A673 (cell line): ENCODE measurements around the gene MAPKAPK2. TPM values are rescaled to one million over a fixed set of nuclear protein-coding genes. Genes with fewer than 3 reads are reported as not detected.

Source experiments
- BruUV-seq: library from RNA; stranded (reverse); fragments of 400-500 nt; replicated peaks from 2 replicates; lab custom pipeline; 2021; lab: Mats Ljungman, UMichigan
- CTCF ChIA-PET: fragments of 300-600 bp; sonication (Branson Sonifier 250); formaldehyde crosslinking; loops from one replicate; lab custom pipeline; 2022; ENCODE audit warnings: antibody characterized with exemption; lab: Charles Lee
- POLR2A ChIA-PET: fragments of 300-600 bp; sonication (Branson Sonifier 250); formaldehyde crosslinking; loops from one replicate; lab custom pipeline; 2022; ENCODE audit warnings: antibody characterized with exemption; ENCODE audit not compliant: low non-redundant PET; lab: Charles Lee
- DNase-seq: peaks from one replicate; pipeline ENCODE4 v3.0.0-alpha.2; 2015; ENCODE audit warnings: low spot score
- H3K27ac ChIP-seq: fragments of 200-600 bp; sonication (generic); 2 replicates; pipeline ENCODE4 v1.5.1; 2016; ENCODE audit warnings: mixed run types, low read depth, mild to moderate bottlenecking, mixed read lengths, antibody characterized with exemption, low read length; ENCODE audit not compliant: poor library complexity, severe bottlenecking
- H3K27me3 ChIP-seq: fragments of 200-600 bp; sonication (generic); replicated peaks from 2 replicates; pipeline ENCODE4 v1.6.1; 2017; ENCODE audit warnings: mixed run types, low read depth, mild to moderate bottlenecking, mixed read lengths, antibody characterized with exemption, low read length; ENCODE audit not compliant: insufficient read depth, poor library complexity
- H3K36me3 ChIP-seq: fragments of 200-600 bp; sonication (generic); 2 replicates; pipeline ENCODE4 v1.6.1; 2016; ENCODE audit warnings: mixed run types, mild to moderate bottlenecking, mixed read lengths, antibody characterized with exemption, low read length; ENCODE audit not compliant: insufficient read depth, poor library complexity, severe bottlenecking
- H3K4me1 ChIP-seq: fragments of 200-600 bp; sonication (generic); 2 replicates; pipeline ENCODE4 v1.6.1; 2017; ENCODE audit warnings: mixed run types, mild to moderate bottlenecking, mixed read lengths, antibody characterized with exemption, low read length; ENCODE audit not compliant: insufficient read depth, poor library complexity, severe bottlenecking
- H3K4me3 ChIP-seq: fragments of 200-600 bp; sonication (generic); 2 replicates; pipeline ENCODE4 v1.5.1; 2016; ENCODE audit warnings: low read depth, mixed run types, mild to moderate bottlenecking, mixed read lengths, low read length; ENCODE audit not compliant: poor library complexity, severe bottlenecking
- H3K9me3 ChIP-seq: fragments of 200-600 bp; sonication (generic); 2 replicates; pipeline ENCODE4 v1.6.1; 2016; ENCODE audit warnings: mixed run types, low read depth, mild to moderate bottlenecking, mixed read lengths, antibody characterized with exemption, low read length; ENCODE audit not compliant: poor library complexity, severe bottlenecking
- EZH2 ChIP-seq: fragments of 200-600 bp; sonication (generic); IDR thresholded peaks from 2 replicates; pipeline ENCODE4 v1.6.1; 2017; ENCODE audit warnings: borderline replicate concordance, low read depth, mild to moderate bottlenecking, mixed read lengths, antibody characterized with exemption, low read length; ENCODE audit not compliant: poor library complexity, severe bottlenecking
- intact Hi-C: fragments of 100-400 bp; cut with micrococcal nuclease; formaldehyde crosslinking; loops from one replicate; pipeline ENCODE4 v1.10.0; 2022; ENCODE audit not compliant: unreplicated experiment
- total RNA-seq: library from RNA; stranded (reverse); gene quantifications from 2 replicates; pipeline ENCODE4 v1.2.3, GENCODE V29; 2021
- TF ChIP-seq, protein P1 (sequence below): fragments of 300-800, 200-600 bp; sonication (generic); conservative IDR thresholded peaks from 2 replicates; pipeline ENCODE4 v1.5.1; 2017; ENCODE audit warnings: low read depth, mild to moderate bottlenecking, antibody characterized with exemption, low read length, moderate library complexity, mixed read lengths

Gene MAPKAPK2
- total RNA-seq, 1 experiment from 2014 or later, result 39.2 TPM

DNA sequence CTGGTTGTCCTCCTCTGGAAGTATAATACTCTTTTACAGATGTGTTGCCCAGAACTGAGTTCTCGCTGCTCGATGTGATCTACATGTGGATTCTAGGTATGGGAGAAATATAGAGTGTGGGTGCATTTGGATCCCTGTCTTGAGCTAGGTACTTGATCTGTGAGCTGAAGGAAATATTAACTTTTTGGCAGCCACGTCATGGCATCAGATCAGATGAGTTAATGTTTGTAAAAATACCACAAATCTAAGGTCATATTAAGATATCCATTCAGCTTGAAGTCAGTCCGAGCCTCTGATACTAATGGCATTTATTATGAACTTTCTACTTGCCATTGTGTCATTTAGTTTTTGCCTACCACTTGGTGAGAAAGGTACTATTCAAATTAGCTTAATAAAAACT lies 24.6 kb downstream of the MAPKAPK2 start:
- no peaks in the 10 kb centered on the region for H3K9me3 ChIP-seq
- BruUV-seq, result no TSS peak
- POLR2A ChIA-PET, result no interaction called here
- DNase-seq, result no peak
- CTCF ChIA-PET, result no interaction called here
- intact Hi-C loops, result no loop called here
- H3K4me3 ChIP-seq, result no peak overlapping the region
- no peak overlapping the region for H3K27ac ChIP-seq
- H3K36me3 ChIP-seq, result no peaks in the 10 kb centered on the region
- TF ChIP-seq, protein P1, sequence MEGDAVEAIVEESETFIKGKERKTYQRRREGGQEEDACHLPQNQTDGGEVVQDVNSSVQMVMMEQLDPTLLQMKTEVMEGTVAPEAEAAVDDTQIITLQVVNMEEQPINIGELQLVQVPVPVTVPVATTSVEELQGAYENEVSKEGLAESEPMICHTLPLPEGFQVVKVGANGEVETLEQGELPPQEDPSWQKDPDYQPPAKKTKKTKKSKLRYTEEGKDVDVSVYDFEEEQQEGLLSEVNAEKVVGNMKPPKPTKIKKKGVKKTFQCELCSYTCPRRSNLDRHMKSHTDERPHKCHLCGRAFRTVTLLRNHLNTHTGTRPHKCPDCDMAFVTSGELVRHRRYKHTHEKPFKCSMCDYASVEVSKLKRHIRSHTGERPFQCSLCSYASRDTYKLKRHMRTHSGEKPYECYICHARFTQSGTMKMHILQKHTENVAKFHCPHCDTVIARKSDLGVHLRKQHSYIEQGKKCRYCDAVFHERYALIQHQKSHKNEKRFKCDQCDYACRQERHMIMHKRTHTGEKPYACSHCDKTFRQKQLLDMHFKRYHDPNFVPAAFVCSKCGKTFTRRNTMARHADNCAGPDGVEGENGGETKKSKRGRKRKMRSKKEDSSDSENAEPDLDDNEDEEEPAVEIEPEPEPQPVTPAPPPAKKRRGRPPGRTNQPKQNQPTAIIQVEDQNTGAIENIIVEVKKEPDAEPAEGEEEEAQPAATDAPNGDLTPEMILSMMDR, result no peak
- no peak for TF ChIP-seq EZH2
- H3K27me3 ChIP-seq, result no peaks in the 10 kb centered on the region
- H3K4me1 ChIP-seq, result peaks cover 20% of the 10 kb centered on the region

- POLR2A ChIA-PET, result no interaction called here
- BruUV-seq, result no TSS peak
- Histone ChIP-seq H3K9me3 (no peaks in the 10 kb centered on the region), H3K4me3 (no peak overlapping the region), H3K4me1 (peaks cover 19% of the 10 kb centered on the region), H3K27me3 (no peaks in the 10 kb centered on the region), H3K27ac (no peak overlapping the region), H3K36me3 (no peaks in the 10 kb centered on the region)
- intact Hi-C loops, result no loop called here
- CTCF ChIA-PET, result no interaction called here
- no peak for TF ChIP-seq EZH2
- TF ChIP-seq, protein P1, result no peak
- no peak for DNase-seq
Observed at GRCh38 chr1:206709772-206710459, 25.2 kb downstream of the MAPKAPK2 start.

DNA sequence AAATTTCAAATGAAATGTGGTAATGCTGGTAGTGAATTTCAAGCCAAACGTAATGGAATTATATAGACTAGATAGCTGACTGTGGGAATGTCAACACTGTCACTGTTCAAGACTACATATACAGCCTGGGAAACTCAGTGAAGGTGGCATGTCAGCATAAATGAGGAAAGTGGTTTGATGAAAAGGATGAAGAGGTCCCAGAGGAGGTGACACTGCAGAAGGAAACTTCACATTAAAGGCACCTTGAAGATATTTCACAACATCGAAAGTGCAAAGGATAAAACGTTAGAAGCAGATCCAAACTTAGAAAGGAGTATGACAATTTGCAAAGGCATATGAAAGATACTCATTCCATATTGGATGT lies 25.7 kb downstream of the MAPKAPK2 start:
- CTCF ChIA-PET, result no interaction called here
- intact Hi-C loops, result no loop called here
- H3K36me3 ChIP-seq, result no peaks in the 10 kb centered on the region
- no peaks in the 10 kb centered on the region for H3K27me3 ChIP-seq
- H3K4me1 ChIP-seq, result peaks cover 13% of the 10 kb centered on the region
- no peak for TF ChIP-seq EZH2
- TF ChIP-seq, protein P1, result no peak
- no TSS peak for BruUV-seq
- H3K9me3 ChIP-seq, result no peaks in the 10 kb centered on the region
- H3K27ac ChIP-seq, result no peak overlapping the region
- H3K4me3 ChIP-seq, result no peak overlapping the region
- no peak for DNase-seq
- POLR2A ChIA-PET, result no interaction called here
